Astrocyte (in vitro differentiated cells and primary cell): ENCODE results near the gene PCARE.

Source experiments
- EZH2 ChIP-seq: IDR thresholded peaks from 2 replicates; pipeline ENCODE4 v1.6.1; 2012; ENCODE audit warnings: mild to moderate bottlenecking, low read length, inconsistent platforms; ENCODE audit not compliant: insufficient read depth
- TF ChIP-seq, protein P1 (sequence below): IDR thresholded peaks from 2 replicates; pipeline ENCODE4 v1.5.1; 2011; ENCODE audit warnings: low read depth, mild to moderate bottlenecking, inconsistent platforms, low read length, moderate library complexity; ENCODE audit not compliant: insufficient read depth

DNA sequence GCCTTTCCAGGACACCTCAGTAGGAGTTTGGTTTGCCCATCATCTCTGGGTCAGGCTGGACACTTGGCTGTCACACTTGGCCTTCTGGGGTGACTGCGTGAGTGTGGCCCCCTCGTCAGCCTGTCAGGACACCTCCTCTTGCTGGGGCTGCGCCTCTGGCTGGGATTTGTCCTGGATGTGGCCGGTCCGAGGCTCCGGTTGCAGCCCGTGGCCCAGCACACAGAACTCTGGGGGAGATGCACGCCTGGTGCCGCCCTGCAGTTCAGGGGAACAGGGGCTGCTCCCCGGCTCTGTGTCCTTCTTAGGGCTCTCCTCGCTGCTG lies 9.6 kb downstream of the PCARE start:
- TF ChIP-seq, protein P1, sequence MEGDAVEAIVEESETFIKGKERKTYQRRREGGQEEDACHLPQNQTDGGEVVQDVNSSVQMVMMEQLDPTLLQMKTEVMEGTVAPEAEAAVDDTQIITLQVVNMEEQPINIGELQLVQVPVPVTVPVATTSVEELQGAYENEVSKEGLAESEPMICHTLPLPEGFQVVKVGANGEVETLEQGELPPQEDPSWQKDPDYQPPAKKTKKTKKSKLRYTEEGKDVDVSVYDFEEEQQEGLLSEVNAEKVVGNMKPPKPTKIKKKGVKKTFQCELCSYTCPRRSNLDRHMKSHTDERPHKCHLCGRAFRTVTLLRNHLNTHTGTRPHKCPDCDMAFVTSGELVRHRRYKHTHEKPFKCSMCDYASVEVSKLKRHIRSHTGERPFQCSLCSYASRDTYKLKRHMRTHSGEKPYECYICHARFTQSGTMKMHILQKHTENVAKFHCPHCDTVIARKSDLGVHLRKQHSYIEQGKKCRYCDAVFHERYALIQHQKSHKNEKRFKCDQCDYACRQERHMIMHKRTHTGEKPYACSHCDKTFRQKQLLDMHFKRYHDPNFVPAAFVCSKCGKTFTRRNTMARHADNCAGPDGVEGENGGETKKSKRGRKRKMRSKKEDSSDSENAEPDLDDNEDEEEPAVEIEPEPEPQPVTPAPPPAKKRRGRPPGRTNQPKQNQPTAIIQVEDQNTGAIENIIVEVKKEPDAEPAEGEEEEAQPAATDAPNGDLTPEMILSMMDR = no peak
- no peak for TF ChIP-seq EZH2
